ENCODE measurements around the gene TCF7L1.

TCF7L1 gene

DNA sequence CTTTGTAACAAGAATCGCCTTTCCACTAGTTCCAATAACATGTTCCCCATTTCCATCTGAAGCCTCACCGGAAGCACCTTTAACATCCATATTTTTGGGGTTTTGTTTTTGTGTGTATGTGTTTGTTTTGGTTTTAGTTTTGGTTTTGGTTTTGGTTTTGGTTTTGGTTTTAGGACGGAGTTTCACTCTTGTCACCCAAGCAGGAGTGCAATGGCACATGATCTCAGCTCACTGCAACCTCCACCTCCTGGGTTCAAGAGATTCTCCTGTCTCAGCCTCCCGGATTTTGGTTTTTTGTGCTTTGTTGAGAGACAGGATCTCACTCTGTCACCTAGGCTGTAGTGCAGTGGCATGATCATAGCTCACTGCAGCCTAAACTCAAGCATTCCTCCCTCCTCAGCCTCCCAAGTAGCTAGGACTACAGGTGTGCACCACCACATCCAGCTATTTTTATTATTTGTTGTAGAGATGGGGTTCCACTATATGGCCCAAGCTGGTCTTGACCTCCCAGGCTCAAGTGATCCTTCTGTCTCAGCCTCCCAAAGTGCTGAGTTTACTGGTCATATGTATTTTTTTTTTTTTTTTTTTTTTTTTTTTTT lies 158.3 kb downstream of the TCF7L1 start:
- no peak for ATAC-seq
- TF ChIP-seq, protein P1, sequence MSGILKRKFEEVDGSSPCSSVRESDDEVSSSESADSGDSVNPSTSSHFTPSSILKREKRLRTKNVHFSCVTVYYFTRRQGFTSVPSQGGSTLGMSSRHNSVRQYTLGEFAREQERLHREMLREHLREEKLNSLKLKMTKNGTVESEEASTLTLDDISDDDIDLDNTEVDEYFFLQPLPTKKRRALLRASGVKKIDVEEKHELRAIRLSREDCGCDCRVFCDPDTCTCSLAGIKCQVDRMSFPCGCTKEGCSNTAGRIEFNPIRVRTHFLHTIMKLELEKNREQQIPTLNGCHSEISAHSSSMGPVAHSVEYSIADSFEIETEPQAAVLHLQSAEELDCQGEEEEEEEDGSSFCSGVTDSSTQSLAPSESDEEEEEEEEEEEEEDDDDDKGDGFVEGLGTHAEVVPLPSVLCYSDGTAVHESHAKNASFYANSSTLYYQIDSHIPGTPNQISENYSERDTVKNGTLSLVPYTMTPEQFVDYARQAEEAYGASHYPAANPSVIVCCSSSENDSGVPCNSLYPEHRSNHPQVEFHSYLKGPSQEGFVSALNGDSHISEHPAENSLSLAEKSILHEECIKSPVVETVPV (CRISPR knock-in tag; IDR thresholded peaks at IDR 0.05) = no peak
- TF ChIP-seq OSR1 (CRISPR knock-in tag; IDR thresholded peaks at IDR 0.05) = no peak
- TF ChIP-seq ZC3H10 (CRISPR knock-in tag; IDR thresholded peaks at IDR 0.05) = no peak
- no peak for TF ChIP-seq BACH2 (CRISPR knock-in tag; IDR thresholded peaks at IDR 0.05; ENCODE audit: borderline replicate concordance)
- TF ChIP-seq, protein P2, sequence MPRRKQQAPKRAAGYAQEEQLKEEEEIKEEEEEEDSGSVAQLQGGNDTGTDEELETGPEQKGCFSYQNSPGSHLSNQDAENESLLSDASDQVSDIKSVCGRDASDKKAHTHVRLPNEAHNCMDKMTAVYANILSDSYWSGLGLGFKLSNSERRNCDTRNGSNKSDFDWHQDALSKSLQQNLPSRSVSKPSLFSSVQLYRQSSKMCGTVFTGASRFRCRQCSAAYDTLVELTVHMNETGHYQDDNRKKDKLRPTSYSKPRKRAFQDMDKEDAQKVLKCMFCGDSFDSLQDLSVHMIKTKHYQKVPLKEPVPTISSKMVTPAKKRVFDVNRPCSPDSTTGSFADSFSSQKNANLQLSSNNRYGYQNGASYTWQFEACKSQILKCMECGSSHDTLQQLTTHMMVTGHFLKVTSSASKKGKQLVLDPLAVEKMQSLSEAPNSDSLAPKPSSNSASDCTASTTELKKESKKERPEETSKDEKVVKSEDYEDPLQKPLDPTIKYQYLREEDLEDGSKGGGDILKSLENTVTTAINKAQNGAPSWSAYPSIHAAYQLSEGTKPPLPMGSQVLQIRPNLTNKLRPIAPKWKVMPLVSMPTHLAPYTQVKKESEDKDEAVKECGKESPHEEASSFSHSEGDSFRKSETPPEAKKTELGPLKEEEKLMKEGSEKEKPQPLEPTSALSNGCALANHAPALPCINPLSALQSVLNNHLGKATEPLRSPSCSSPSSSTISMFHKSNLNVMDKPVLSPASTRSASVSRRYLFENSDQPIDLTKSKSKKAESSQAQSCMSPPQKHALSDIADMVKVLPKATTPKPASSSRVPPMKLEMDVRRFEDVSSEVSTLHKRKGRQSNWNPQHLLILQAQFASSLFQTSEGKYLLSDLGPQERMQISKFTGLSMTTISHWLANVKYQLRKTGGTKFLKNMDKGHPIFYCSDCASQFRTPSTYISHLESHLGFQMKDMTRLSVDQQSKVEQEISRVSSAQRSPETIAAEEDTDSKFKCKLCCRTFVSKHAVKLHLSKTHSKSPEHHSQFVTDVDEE (CRISPR knock-in tag; IDR thresholded peaks at IDR 0.05) = no peak

- TF ChIP-seq ESRRG (CRISPR knock-in tag; IDR thresholded peaks at IDR 0.05) (no peak), CSDC2 (CRISPR knock-in tag; IDR thresholded peaks at IDR 0.05) (no peak), ZNF70 (CRISPR knock-in tag; IDR thresholded peaks at IDR 0.05) (no peak), ZFP3 (CRISPR knock-in tag; IDR thresholded peaks at IDR 0.05) (no peak)
- peak; percentile 13; the same call in 1 of the 3 replicates for ATAC-seq
These were observed 168.9 kb downstream of the TCF7L1 start for GRCh38 chr2:85302121-85302520.

DNA sequence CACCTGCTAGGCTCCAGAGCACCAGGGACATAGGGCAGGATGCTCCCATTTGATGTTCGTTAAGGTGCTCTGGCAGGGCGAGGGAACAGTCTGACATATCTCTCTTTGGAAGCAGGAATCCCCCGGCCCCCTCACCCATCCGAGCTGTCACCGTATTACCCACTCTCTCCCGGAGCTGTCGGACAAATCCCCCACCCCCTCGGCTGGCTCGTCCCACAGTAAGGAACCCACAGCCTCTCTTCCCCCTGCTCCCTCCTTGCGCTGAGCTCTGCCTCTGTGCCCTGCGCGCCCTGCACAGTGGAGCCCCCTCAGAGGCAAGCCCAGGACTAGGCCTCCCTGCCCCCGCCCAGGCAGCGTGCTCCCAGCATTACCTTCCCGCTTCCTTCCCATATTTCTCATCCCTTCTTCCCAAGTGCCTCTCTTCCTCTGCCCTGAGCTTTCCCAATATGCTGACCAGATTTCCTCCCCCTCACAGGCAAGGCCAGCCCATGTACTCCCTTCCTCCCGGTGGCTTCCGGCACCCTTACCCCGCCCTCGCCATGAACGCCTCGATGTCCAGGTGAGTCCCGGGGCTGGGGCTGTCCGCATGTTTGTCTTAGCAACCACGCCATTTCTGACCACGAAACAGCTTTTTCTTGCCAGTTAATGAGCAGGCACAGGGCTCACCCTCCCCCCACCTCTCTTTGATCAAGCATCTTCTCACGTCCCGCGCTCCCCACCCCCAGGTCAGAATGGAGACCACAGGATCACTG lies 170.8 kb downstream of the TCF7L1 start:
- TF ChIP-seq ISL1 (CRISPR knock-in tag; IDR thresholded peaks at IDR 0.05) (no peak), ZNF8 (CRISPR knock-in tag; IDR thresholded peaks at IDR 0.05) (no peak), RARB (CRISPR knock-in tag; IDR thresholded peaks at IDR 0.05) (no peak), ESRRG (CRISPR knock-in tag; IDR thresholded peaks at IDR 0.05) (no peak), OSR1 (CRISPR knock-in tag; IDR thresholded peaks at IDR 0.05) (no peak)

DNA sequence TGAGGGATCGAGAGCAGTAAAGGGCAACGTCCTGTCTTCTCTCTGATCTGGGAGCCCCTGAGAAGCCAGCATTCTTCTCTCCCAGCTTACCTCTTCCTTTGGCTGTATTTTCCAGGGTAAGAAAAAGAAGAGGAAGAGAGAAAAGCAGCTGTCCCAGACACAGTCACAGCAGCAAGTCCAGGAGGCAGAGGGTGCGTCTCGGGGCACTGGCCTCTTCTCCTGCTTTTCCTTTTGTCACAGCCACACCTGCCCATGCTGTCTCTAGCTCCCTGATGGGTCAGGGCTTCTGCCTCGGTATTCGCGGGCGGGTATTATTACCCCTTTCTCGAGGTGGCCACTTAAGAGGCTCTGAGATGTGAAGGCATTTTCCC lies 174.3 kb downstream of the TCF7L1 start:
- TF ChIP-seq ESRRG (CRISPR knock-in tag; IDR thresholded peaks at IDR 0.05) (no peak), ZNF70 (CRISPR knock-in tag; IDR thresholded peaks at IDR 0.05) (no peak), ZNF8 (CRISPR knock-in tag; IDR thresholded peaks at IDR 0.05) (no peak), RARB (CRISPR knock-in tag; IDR thresholded peaks at IDR 0.05) (no peak), OSR1 (CRISPR knock-in tag; IDR thresholded peaks at IDR 0.05) (no peak), ZC3H10 (CRISPR knock-in tag; IDR thresholded peaks at IDR 0.05) (no peak)
- ATAC-seq = no peak

More for the DNA sequence above, 170.8 kb downstream of the TCF7L1 start:
- no peak for ATAC-seq

- ATAC-seq = no peak
- TF ChIP-seq ESRRG (CRISPR knock-in tag; IDR thresholded peaks at IDR 0.05) (no peak), PPARA (CRISPR knock-in tag; IDR thresholded peaks at IDR 0.05; ENCODE audit: borderline replicate concordance) (no peak), GLIS3 (CRISPR knock-in tag; IDR thresholded peaks at IDR 0.05) (no peak), SNAI2 (CRISPR knock-in tag; IDR thresholded peaks at IDR 0.05) (no peak), ISL1 (CRISPR knock-in tag; IDR thresholded peaks at IDR 0.05) (no peak), ZFP30 (CRISPR knock-in tag; IDR thresholded peaks at IDR 0.05) (no peak), ZNF565 (CRISPR knock-in tag; conservative IDR thresholded peaks at IDR 0.05; ENCODE audit: low read depth) (no peak), CREB5 (CRISPR knock-in tag; IDR thresholded peaks at IDR 0.05; ENCODE audit: low read depth) (no peak), ARNTL (CRISPR knock-in tag; IDR thresholded peaks at IDR 0.05; ENCODE audit: borderline replicate concordance, low read depth) (no peak), CSDC2 (CRISPR knock-in tag; IDR thresholded peaks at IDR 0.05) (no peak), TOX (CRISPR knock-in tag; IDR thresholded peaks at IDR 0.05; ENCODE audit: borderline replicate concordance) (no peak), OSR1 (CRISPR knock-in tag; IDR thresholded peaks at IDR 0.05) (no peak), ZNF70 (CRISPR knock-in tag; IDR thresholded peaks at IDR 0.05) (no peak), ZFP3 (CRISPR knock-in tag; IDR thresholded peaks at IDR 0.05) (no peak), RARB (CRISPR knock-in tag; IDR thresholded peaks at IDR 0.05) (no peak), ZNF8 (CRISPR knock-in tag; IDR thresholded peaks at IDR 0.05) (no peak)
- TF ChIP-seq, protein P3, sequence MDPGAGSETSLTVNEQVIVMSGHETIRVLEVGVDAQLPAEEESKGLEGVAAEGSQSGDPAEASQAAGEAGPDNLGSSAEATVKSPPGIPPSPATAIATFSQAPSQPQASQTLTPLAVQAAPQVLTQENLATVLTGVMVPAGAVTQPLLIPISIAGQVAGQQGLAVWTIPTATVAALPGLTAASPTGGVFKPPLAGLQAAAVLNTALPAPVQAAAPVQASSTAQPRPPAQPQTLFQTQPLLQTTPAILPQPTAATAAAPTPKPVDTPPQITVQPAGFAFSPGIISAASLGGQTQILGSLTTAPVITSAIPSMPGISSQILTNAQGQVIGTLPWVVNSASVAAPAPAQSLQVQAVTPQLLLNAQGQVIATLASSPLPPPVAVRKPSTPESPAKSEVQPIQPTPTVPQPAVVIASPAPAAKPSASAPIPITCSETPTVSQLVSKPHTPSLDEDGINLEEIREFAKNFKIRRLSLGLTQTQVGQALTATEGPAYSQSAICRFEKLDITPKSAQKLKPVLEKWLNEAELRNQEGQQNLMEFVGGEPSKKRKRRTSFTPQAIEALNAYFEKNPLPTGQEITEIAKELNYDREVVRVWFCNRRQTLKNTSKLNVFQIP (CRISPR knock-in tag; IDR thresholded peaks at IDR 0.05; ENCODE audit: borderline replicate concordance, low read depth) = no peak
These were observed 175.0 kb downstream of the TCF7L1 start for GRCh38 chr2:85308201-85308600.

All from SK-N-SH treated with all-trans-retinoic acid at 6 μM for 48 hours (cell line).